Fibroblast of lung (primary cell): Measurements from ENCODE around the gene IL26. TPM values are rescaled to one million over a fixed set of nuclear protein-coding genes. Genes with fewer than 3 reads are reported as not detected.

ENCODE experiments used
- DNase-seq, 2 donors: peaks; one replicate each; pipeline versions ENCODE4 v3.0.0 to v3.0.0-alpha.2; 2010; ENCODE audit warnings: low read depth in 2 of 2
- H2AFZ ChIP-seq: 2 replicates; pipeline ENCODE4 v1.5.1; 2012; ENCODE audit warnings: low read length, control low read depth, inconsistent platforms
- H3K27ac ChIP-seq: 2 replicates; pipeline ENCODE4 v1.5.1; 2011; ENCODE audit warnings: low read length, control low read depth; ENCODE audit not compliant: insufficient read depth
- H3K27me3 ChIP-seq: 2 replicates; pipeline ENCODE4 v1.5.1; 2011; ENCODE audit warnings: mild to moderate bottlenecking, low read length; ENCODE audit not compliant: control insufficient read depth, insufficient read depth
- H3K36me3 ChIP-seq: 2 replicates; pipeline ENCODE4 v1.5.1; 2011; ENCODE audit warnings: low read length; ENCODE audit not compliant: control insufficient read depth, insufficient read depth
- H3K4me1 ChIP-seq: 2 replicates; pipeline ENCODE4 v1.5.1; 2011; ENCODE audit warnings: low read length; ENCODE audit not compliant: control insufficient read depth, insufficient read depth; ENCODE audit errors: extremely low read depth
- H3K4me2 ChIP-seq: 2 replicates; pipeline ENCODE4 v1.5.1; 2011; ENCODE audit warnings: low read length, control low read depth; ENCODE audit not compliant: insufficient read depth; ENCODE audit errors: extremely low read depth
- H3K4me3 ChIP-seq, 4 experiments: fragments of 200-600 bp in 1 of 4; sonication (generic) in 1 of 4; replicated peaks in 1 of 4; 2 replicates each; pipeline ENCODE4 v1.5.1; 2011 to 2016; ENCODE audit warnings: low read length in 4 of 4, low read depth in 3 of 4, mild to moderate bottlenecking in 3 of 4, control low read depth in 2 of 4, inconsistent platforms in 1 of 4, mixed read lengths in 1 of 4; ENCODE audit not compliant: insufficient read depth in 1 of 4; ENCODE audit errors: control extremely low read depth in 1 of 4
- H3K79me2 ChIP-seq: 2 replicates; pipeline ENCODE4 v1.5.1; 2012; ENCODE audit warnings: mild to moderate bottlenecking, low read length, inconsistent platforms; ENCODE audit not compliant: control insufficient read depth, insufficient read depth
- H3K9ac ChIP-seq: 2 replicates; pipeline ENCODE4 v1.5.1; 2011; ENCODE audit warnings: mild to moderate bottlenecking, low read length, control low read depth; ENCODE audit not compliant: insufficient read depth
- H3K9me3 ChIP-seq: 2 replicates; pipeline ENCODE4 v1.5.1; 2012; ENCODE audit warnings: low read depth, low read length; ENCODE audit not compliant: control insufficient read depth, insufficient read depth
- H4K20me1 ChIP-seq: 2 replicates; pipeline ENCODE4 v1.5.1; 2011; ENCODE audit warnings: low read length; ENCODE audit not compliant: control insufficient read depth, insufficient read depth; ENCODE audit errors: extremely low read depth
- CTCF ChIP-seq, 2 donors: IDR thresholded peaks in 1 of 2; conservative IDR thresholded peaks in 1 of 2; 1 replicate in 1 of 2; 2 replicates in 1 of 2; pipeline ENCODE4 v1.5.1; 2011 to 2012; ENCODE audit warnings: low read length in 2 of 2, control low read depth in 1 of 2, inconsistent platforms in 1 of 2, low read depth in 1 of 2, mild to moderate bottlenecking in 1 of 2
- EZH2 ChIP-seq: IDR thresholded peaks from 2 replicates; pipeline ENCODE4 v1.5.1; 2012; ENCODE audit warnings: low read length, control low read depth, mild to moderate bottlenecking; ENCODE audit errors: missing control alignments
- polyA plus RNA-seq, 2 donors: library from polyadenylated mRNA; depleted of rRNA in 1 of 2; stranded (reverse) in 1 of 2; unstranded in 1 of 2; fragments of >200 nt; gene quantifications; 2 replicates each; pipeline ENCODE4 v1.2.1, GENCODE V29; 2011 to 2012; ENCODE audit warnings: missing spikeins in 1 of 2
- total RNA-seq: library from RNA; depleted of rRNA; stranded (reverse); fragments of >200 nt; gene quantifications from 2 replicates; pipeline ENCODE4 v1.2.1, GENCODE V29; 2014

Gene IL26
- total and polyA plus RNA-seq, 2 donors (not counting 1 experiment from before 2014, with no cell fraction given) = not detected

DNA sequence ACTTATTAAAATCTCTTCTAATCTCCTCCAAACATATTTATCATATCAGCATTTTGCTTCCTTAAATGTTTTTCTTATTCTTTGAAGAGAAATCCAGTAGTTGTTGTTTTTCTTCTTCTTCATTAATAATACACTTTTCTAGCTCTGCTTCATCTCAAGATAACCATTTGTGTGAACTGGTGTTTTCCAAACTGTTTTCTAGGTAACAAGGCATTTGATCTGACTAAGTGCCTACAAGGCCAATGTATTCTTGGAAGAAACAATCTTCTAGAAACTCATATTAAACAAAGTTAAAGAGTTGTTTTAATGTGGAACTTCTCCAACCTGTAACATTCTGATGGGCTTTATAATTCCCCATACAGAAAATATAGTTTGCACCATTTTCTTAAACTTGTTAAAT lies 35.3 kb downstream of the IL26 start:
- DNase-seq = no peak
- H3K9ac ChIP-seq = no peak overlapping the region

DNA sequence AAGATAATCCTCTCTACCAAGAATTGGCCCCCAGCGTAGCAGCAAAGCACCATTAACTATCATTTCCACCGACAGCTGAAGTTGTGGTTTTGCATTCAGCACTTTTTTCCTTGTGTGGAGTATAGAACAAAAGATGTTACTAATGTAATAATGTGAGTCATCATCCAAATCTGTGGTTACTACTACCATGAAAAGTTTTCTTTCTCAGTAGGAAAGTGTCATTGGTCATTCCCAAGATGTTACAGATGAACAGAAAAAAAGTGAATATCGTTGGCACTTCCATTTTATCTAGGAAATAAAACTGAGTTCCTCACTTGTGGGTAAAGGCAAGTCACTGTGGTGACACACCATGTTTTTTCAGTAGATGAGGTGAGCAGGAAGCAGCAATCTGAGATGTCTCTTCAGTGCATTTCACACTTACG lies 35.8 kb downstream of the IL26 start:
- H3K36me3 ChIP-seq = no peaks in the 10 kb centered on the region
- H3K79me2 ChIP-seq = no peaks in the 10 kb centered on the region
- no peaks in the 10 kb centered on the region for H3K4me1 ChIP-seq
- no peak overlapping the region for H2AFZ ChIP-seq
- H3K9me3 ChIP-seq = no peaks in the 10 kb centered on the region
- no peak for TF ChIP-seq CTCF (conservative IDR thresholded peaks at IDR 0.05 in 1 of 2, IDR thresholded peaks at IDR 0.05 in 1 of 2; ENCODE audit: low read depth in 1 of 2, low read length in 2 of 2)
- no peak for TF ChIP-seq EZH2
- H3K27me3 ChIP-seq = peaks cover 2% of the 10 kb centered on the region
- H3K9ac ChIP-seq = no peak overlapping the region
- DNase-seq = peak; percentile 10 to 90
- no peak overlapping the region for H3K4me2 ChIP-seq
- no peak overlapping the region for H3K27ac ChIP-seq
- H3K4me3 ChIP-seq = no peak overlapping the region
- no peaks in the 10 kb centered on the region for H4K20me1 ChIP-seq

More for the DNA sequence above, 35.3 kb downstream of the IL26 start:
- no peaks in the 10 kb centered on the region for H4K20me1 ChIP-seq
- H3K4me1 ChIP-seq = no peaks in the 10 kb centered on the region
- H3K4me2 ChIP-seq = no peak overlapping the region
- no peak for TF ChIP-seq EZH2
- TF ChIP-seq CTCF (conservative IDR thresholded peaks at IDR 0.05 in 1 of 2, IDR thresholded peaks at IDR 0.05 in 1 of 2; ENCODE audit: low read depth in 1 of 2, low read length in 2 of 2) = no peak
- no peaks in the 10 kb centered on the region for H3K36me3 ChIP-seq
- H3K9me3 ChIP-seq = no peaks in the 10 kb centered on the region
- H3K4me3 ChIP-seq = no peak overlapping the region
- H3K79me2 ChIP-seq = no peaks in the 10 kb centered on the region
- peaks cover 2% of the 10 kb centered on the region for H3K27me3 ChIP-seq
- no peak overlapping the region for H3K27ac ChIP-seq
- no peak overlapping the region for H2AFZ ChIP-seq

- H3K27ac ChIP-seq = no peak overlapping the region
- H3K9me3 ChIP-seq = no peaks in the 10 kb centered on the region
- H3K4me3 ChIP-seq = no peak overlapping the region
- no peak for DNase-seq
- H3K36me3 ChIP-seq = no peaks in the 10 kb centered on the region
- no peak overlapping the region for H3K4me2 ChIP-seq
- no peak overlapping the region for H2AFZ ChIP-seq
- no peaks in the 10 kb centered on the region for H3K27me3 ChIP-seq
- no peak overlapping the region for H3K9ac ChIP-seq
- no peaks in the 10 kb centered on the region for H3K79me2 ChIP-seq
- no peak for TF ChIP-seq CTCF (conservative IDR thresholded peaks at IDR 0.05 in 1 of 2, IDR thresholded peaks at IDR 0.05 in 1 of 2; ENCODE audit: low read depth in 1 of 2, low read length in 2 of 2)
- no peak for TF ChIP-seq EZH2
- no peaks in the 10 kb centered on the region for H3K4me1 ChIP-seq
- no peaks in the 10 kb centered on the region for H4K20me1 ChIP-seq
Observed at GRCh38 chr12:68185598-68185997, 40.0 kb downstream of the IL26 start.
